Sigmoid colon (tissue), 7 donors: ENCODE results near the gene KAZN. TPM values are rescaled to one million over a fixed set of nuclear protein-coding genes. Genes with fewer than 3 reads are reported as not detected.
A peak's percentile ranks its signal among the peaks of the same experiment; 100 is the strongest.

Experiments
- DNase-seq: peaks from one replicate; pipeline ENCODE4 v3.0.0-alpha.2; 2019
- H3K27ac ChIP-seq, 4 donors: fragments of 200-600 bp; sonication (generic); one replicate each; pipeline ENCODE4 v1.5.1; 2016 to 2019; ENCODE audit warnings: mild to moderate bottlenecking in 1 of 4
- H3K27me3 ChIP-seq, 3 donors: fragments of 200-600 bp; sonication (generic); one replicate each; pipeline ENCODE4 v1.5.1; 2019; ENCODE audit warnings: mild to moderate bottlenecking in 1 of 3
- H3K36me3 ChIP-seq, 4 donors: fragments of 200-600 bp; sonication (generic); one replicate each; pipeline ENCODE4 v1.5.1; 2016 to 2019
- H3K4me1 ChIP-seq, 4 donors: fragments of 200-600 bp; sonication (generic); one replicate each; pipeline ENCODE4 v1.5.1; 2017 to 2019
- H3K4me3 ChIP-seq, 4 donors: fragments of 200-600 bp; sonication (generic); one replicate each; pipeline ENCODE4 v1.5.1; 2017 to 2019; ENCODE audit warnings: mild to moderate bottlenecking in 2 of 4, moderate library complexity in 1 of 4
- H3K9me3 ChIP-seq, 4 donors: fragments of 200-600 bp in 3 of 4; sonication (generic) in 3 of 4; one replicate each; pipeline versions ENCODE4 v1.5.1 to v1.6.1; 2013 to 2019
- EP300 ChIP-seq, 4 donors: sonication (generic); formaldehyde crosslinking; IDR thresholded peaks; one replicate each; pipeline ENCODE4 v1.6.1; 2017; ENCODE audit warnings: antibody characterized with exemption in 4 of 4
- POLR2A ChIP-seq, 2 donors: fragments of 450-650 bp; IDR thresholded peaks; one replicate each; pipeline ENCODE4 v1.6.1; 2016; ENCODE audit warnings: antibody characterized with exemption in 2 of 2, mild to moderate bottlenecking in 2 of 2, moderate library complexity in 2 of 2
- POLR2AphosphoS5 ChIP-seq, 4 donors: sonication (generic); formaldehyde crosslinking; IDR thresholded peaks; one replicate each; pipeline ENCODE4 v1.6.1; 2017; ENCODE audit warnings: antibody characterized with exemption in 4 of 4
- WGBS, 2 donors: extraction: QIAGEN DNeasy Blood & Tissue Kit; methylation state at CpG; one replicate each; pipeline ENCODE4 v1.1.7; 2013; 5-methylcytosine and 5-hydroxymethylcytosine counted together
- intact Hi-C: fragments of 100-400 bp; cut with DNase I; formaldehyde crosslinking; loops from one replicate; pipeline ENCODE4 v1.15.1; 2023
- polyA plus RNA-seq, 3 donors: library from polyadenylated mRNA; stranded (reverse); fragments of 200-250 nt; gene quantifications; one replicate each; pipeline ENCODE4 v1.2.3, GENCODE V29; 2013
- total RNA-seq, 4 donors: library from RNA; depleted of rRNA; stranded (reverse); fragments of >200 nt; gene quantifications; one replicate each; pipeline ENCODE4 v1.1.0, GENCODE V29; 2016
- TF ChIP-seq, protein P1 (sequence below), 4 experiments: fragments of 450-650 bp in 3 of 4; fragments of 200-600 bp in 1 of 4; IDR thresholded peaks; one replicate each; pipeline ENCODE4 v1.5.1; 2016 to 2019; ENCODE audit warnings: antibody characterized with exemption in 4 of 4, mild to moderate bottlenecking in 3 of 4, moderate library complexity in 2 of 4
- donor health status: healthy with polysubstance abuse.
- donor health status: Bipolar disorder and iron deficiency.
- donor health status: healthy.

The KAZN gene
- total and polyA plus RNA-seq, 7 donors = 2.5 to 11.4 (median 5.6) TPM

DNA sequence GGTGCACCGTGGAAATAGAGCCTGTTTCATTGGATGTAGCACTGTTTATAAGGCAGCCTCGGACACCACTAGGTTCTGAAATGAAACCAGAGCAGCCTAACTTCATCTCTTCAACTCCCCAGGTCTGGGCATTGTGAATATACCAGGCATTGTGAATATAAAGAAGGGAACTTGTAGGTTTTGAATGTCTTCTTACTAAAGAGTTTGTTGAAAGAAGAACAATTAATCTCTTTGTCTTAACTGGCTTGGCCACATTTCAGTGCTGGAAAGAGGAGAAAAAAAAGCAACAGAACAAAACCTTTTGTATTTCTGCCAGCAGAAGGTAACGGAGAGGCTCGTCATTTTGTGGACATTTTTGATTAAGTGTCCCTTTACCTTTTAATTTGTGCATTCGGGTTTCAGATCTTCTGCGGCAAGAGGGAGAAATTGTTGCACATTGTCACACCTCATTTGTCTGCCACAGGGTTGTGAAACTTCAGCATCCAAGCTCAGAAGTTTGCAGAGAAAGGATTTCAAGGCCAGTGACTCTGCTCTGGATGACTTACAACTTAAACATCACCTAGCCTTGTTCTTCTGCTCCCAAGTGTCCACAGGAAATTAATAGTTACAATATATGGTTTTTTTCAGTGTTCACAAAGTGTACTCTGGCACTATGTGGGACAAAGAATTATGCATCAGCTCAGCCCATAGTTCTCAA is 158.3 kb downstream of the KAZN start:
- H3K4me1 ChIP-seq = peaks cover 0 to 11% (median 0%) of the 10 kb centered on the region in 4 donors
- no peak overlapping the region for H3K4me3 ChIP-seq
- H3K36me3 ChIP-seq = no peaks in the 10 kb centered on the region
- peak overlapping the region in 1 of 4 donors; percentile 7 for H3K27ac ChIP-seq
- DNase-seq = no peak
- H3K27me3 ChIP-seq = peaks cover 0 to 13% (median 0%) of the 10 kb centered on the region in 3 donors
- H3K9me3 ChIP-seq = no peaks in the 10 kb centered on the region
- no peak for TF ChIP-seq POLR2A (IDR thresholded peaks at IDR 0.05)
- TF ChIP-seq, protein P1, sequence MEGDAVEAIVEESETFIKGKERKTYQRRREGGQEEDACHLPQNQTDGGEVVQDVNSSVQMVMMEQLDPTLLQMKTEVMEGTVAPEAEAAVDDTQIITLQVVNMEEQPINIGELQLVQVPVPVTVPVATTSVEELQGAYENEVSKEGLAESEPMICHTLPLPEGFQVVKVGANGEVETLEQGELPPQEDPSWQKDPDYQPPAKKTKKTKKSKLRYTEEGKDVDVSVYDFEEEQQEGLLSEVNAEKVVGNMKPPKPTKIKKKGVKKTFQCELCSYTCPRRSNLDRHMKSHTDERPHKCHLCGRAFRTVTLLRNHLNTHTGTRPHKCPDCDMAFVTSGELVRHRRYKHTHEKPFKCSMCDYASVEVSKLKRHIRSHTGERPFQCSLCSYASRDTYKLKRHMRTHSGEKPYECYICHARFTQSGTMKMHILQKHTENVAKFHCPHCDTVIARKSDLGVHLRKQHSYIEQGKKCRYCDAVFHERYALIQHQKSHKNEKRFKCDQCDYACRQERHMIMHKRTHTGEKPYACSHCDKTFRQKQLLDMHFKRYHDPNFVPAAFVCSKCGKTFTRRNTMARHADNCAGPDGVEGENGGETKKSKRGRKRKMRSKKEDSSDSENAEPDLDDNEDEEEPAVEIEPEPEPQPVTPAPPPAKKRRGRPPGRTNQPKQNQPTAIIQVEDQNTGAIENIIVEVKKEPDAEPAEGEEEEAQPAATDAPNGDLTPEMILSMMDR (IDR thresholded peaks at IDR 0.05) = no peak
- TF ChIP-seq EP300 (IDR thresholded peaks at IDR 0.05) = no peak
- no peak for TF ChIP-seq POLR2AphosphoS5 (IDR thresholded peaks at IDR 0.05)
- 52 to 73% methylated on average over 6 of the region's 6 CpGs for WGBS, 2 donors
- intact Hi-C loops = no loop called here

DNA sequence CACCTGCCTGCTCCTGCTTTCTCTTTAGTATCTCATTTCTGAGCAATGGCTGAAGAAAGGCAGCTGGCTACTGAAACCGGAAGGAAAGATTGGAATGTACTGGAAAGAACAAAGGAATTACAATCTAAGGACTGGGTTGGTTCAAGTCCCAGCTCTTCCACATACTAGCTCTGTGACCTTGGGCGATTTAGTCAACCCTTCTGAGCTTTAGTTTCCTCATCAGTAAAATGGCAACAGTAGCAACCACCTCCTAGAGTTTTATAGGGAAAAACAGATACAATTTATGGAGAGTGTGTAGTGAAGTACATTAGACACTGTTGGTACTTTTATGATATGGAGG is 158.8 kb downstream of the KAZN start:
- peaks cover 0 to 13% (median 0%) of the 10 kb centered on the region in 3 donors for H3K27me3 ChIP-seq
- no peak for DNase-seq
- no peaks in the 10 kb centered on the region for H3K9me3 ChIP-seq
- 83 to 88% methylated on average over 2 of the region's 2 CpGs for WGBS, 2 donors
- H3K4me3 ChIP-seq = no peak overlapping the region
- H3K36me3 ChIP-seq = no peaks in the 10 kb centered on the region
- no peak for TF ChIP-seq POLR2AphosphoS5 (IDR thresholded peaks at IDR 0.05)
- TF ChIP-seq, protein P1 (IDR thresholded peaks at IDR 0.05) = no peak
- TF ChIP-seq POLR2A (IDR thresholded peaks at IDR 0.05) = no peak
- no peak for TF ChIP-seq EP300 (IDR thresholded peaks at IDR 0.05)
- H3K27ac ChIP-seq = peak overlapping the region in 1 of 4 donors; percentile 7
- intact Hi-C loops = no loop called here
- peaks cover 0 to 11% (median 0%) of the 10 kb centered on the region in 4 donors for H3K4me1 ChIP-seq

DNA sequence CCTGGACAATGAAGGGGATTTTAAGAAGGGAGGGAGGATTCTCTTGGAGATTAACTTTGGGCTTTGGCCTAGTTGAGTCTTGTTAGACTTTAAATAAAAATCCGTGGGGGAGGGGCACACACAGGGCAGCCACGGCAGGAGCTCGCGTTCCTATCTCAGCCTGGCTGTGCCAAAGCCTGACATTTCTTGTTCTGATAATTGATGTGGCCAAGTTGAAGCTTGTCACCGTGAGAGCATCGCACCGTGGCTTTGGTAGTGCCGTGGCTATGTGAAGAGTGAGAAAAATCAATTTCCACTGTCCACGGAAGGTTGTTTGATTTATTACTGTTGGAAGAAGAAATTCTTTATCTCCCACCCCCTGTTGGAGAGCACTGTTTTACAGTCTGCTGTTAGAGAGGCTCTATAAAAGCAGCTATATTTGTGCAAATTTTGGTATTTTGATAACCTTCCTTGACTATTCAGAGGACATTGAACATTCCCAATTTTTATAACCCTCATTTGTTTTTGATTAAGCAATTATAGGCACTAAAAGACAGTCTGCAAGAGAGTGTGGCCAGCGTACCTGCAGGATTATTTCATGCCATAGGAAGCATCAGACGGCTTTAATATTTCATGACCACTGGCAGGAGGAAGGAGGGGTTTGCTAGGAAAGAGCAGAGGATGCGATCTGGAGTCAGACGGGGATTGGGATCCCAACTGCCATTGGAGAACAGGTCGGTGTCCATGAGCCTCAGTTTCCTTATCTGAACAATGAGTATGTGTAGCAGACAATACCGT is 160.7 kb downstream of the KAZN start:
- 74 to 77% methylated on average over 15 of the region's 15 CpGs for WGBS, 2 donors
- Histone ChIP-seq H3K36me3 (no peaks in the 10 kb centered on the region), H3K4me1 (peaks cover 0 to 11% (median 0%) of the 10 kb centered on the region in 4 donors), H3K27ac (no peak overlapping the region), H3K9me3 (no peaks in the 10 kb centered on the region), H3K27me3 (peaks cover 0 to 10% (median 0%) of the 10 kb centered on the region in 3 donors), H3K4me3 (no peak overlapping the region)
- TF ChIP-seq, protein P1 (IDR thresholded peaks at IDR 0.05) = no peak
- TF ChIP-seq POLR2AphosphoS5 (IDR thresholded peaks at IDR 0.05) (no peak), POLR2A (IDR thresholded peaks at IDR 0.05) (no peak), EP300 (IDR thresholded peaks at IDR 0.05) (no peak)
- DNase-seq = no peak
- intact Hi-C loops = no loop called here

DNA sequence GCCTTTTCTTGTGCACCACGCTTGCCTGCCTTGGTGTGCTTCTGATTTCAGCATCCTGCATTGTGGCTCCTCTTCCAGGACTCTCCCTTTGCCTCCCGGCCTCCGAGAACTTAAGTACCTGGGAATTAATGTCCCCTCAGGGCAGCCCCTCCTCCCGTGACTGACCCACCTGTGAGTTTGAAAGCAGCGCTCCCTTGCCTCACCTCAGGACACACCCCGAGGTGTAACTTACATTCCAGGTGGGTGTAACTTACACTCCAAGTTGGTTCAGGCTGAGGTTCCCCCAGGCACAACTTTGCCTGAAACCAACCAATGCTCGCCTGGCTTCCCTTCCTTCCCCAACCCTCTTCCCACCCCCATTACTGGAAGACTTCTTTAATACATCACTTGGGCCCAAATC is 161.4 kb downstream of the KAZN start:
- intact Hi-C loops = no loop called here
- 88 to 89% methylated on average over 7 of the region's 7 CpGs for WGBS, 2 donors
- H3K27ac ChIP-seq = no peak overlapping the region
- no peaks in the 10 kb centered on the region for H3K36me3 ChIP-seq
- H3K4me1 ChIP-seq = peaks cover 0 to 11% (median 0%) of the 10 kb centered on the region in 4 donors
- DNase-seq = no peak
- no peak overlapping the region for H3K4me3 ChIP-seq
- H3K27me3 ChIP-seq = peaks cover 0 to 10% (median 0%) of the 10 kb centered on the region in 3 donors
- no peaks in the 10 kb centered on the region for H3K9me3 ChIP-seq
- TF ChIP-seq, protein P1 (IDR thresholded peaks at IDR 0.05) = no peak
- TF ChIP-seq EP300 (IDR thresholded peaks at IDR 0.05) (no peak), POLR2AphosphoS5 (IDR thresholded peaks at IDR 0.05) (no peak), POLR2A (IDR thresholded peaks at IDR 0.05) (no peak)
